ENCODE measurements around the gene MAP2K3.

The MAP2K3 gene

GRCh38 chr17:21252796-21253645, 31.5 kb upstream of the MAP2K3 start, which contains the start of gene NATD1:
NATD1 (minus strand) TSS chr17:21253410; CDS start chr17:21253264, 146 bp downstream.
- DNase-seq (ENCODE audit: low spot score) = peak; percentile 89

- DNase-seq (ENCODE audit: low spot score) = no peak
Observed at GRCh38 chr17:21253646-21254441, 30.7 kb upstream of the MAP2K3 start.

- DNase-seq (ENCODE audit: low spot score) = no peak
Observed at GRCh38 chr17:21258593-21258992, 25.9 kb upstream of the MAP2K3 start.

GRCh38 chr17:21262259-21262993, 22.1 kb upstream of the MAP2K3 start:
- no peak for DNase-seq (ENCODE audit: low spot score)

- DNase-seq (ENCODE audit: low spot score) = no peak
Observed at GRCh38 chr17:21263376-21263775, 21.1 kb upstream of the MAP2K3 start.

- DNase-seq (ENCODE audit: low spot score) = no peak
Observed at GRCh38 chr17:21268596-21269188, 15.8 kb upstream of the MAP2K3 start.

- no peak for DNase-seq (ENCODE audit: low spot score)
Observed at GRCh38 chr17:21269394-21269793, 15.1 kb upstream of the MAP2K3 start.

- peak; percentile 77 for DNase-seq (ENCODE audit: low spot score)
Observed at GRCh38 chr17:21271454-21272183, 12.9 kb upstream of the MAP2K3 start.

GRCh38 chr17:21272250-21272649, 12.3 kb upstream of the MAP2K3 start:
- peak; percentile 48 for DNase-seq (ENCODE audit: low spot score)

GRCh38 chr17:21272881-21273792, 11.4 kb upstream of the MAP2K3 start:
- DNase-seq (ENCODE audit: low spot score) = peak; percentile 96

GRCh38 chr17:21275047-21275578, 9.4 kb upstream of the MAP2K3 start:
- no peak for DNase-seq (ENCODE audit: low spot score)

- DNase-seq (ENCODE audit: low spot score) = peak; percentile 96
Observed at GRCh38 chr17:21275579-21276263, 8.8 kb upstream of the MAP2K3 start.

- DNase-seq (ENCODE audit: low spot score) = no peak
Observed at GRCh38 chr17:21276264-21276588, 8.3 kb upstream of the MAP2K3 start.

- peak; percentile 7 for DNase-seq (ENCODE audit: low spot score)
Observed at GRCh38 chr17:21277332-21277731, 7.2 kb upstream of the MAP2K3 start.

GRCh38 chr17:21278450-21279197, 5.9 kb upstream of the MAP2K3 start:
- peak; percentile 94 for DNase-seq (ENCODE audit: low spot score)

- no peak for DNase-seq (ENCODE audit: low spot score)
Observed at GRCh38 chr17:21279198-21279535, 5.3 kb upstream of the MAP2K3 start.

- DNase-seq (ENCODE audit: low spot score) = no peak
Observed at GRCh38 chr17:21279582-21279981, 4.9 kb upstream of the MAP2K3 start.

GRCh38 chr17:21280081-21280518, 4.4 kb upstream of the MAP2K3 start:
- DNase-seq (ENCODE audit: low spot score) = peak; percentile 93

GRCh38 chr17:21282231-21282630, 2.3 kb upstream of the MAP2K3 start:
- DNase-seq (ENCODE audit: low spot score) = no peak
